ENCODE results near the gene ABLIM1.

GRCh38 chr10:114623661-114624294, 34.3 kb downstream of the ABLIM1 start:
- TF ChIP-seq CTCF (IDR thresholded peaks at IDR 0.05) (no peak), POLR2A (IDR thresholded peaks at IDR 0.05) (peak; percentile 48)
